Kidney (tissue), 14 donors: ENCODE measurements around the gene HYDIN. TPM values are rescaled to one million over a fixed set of nuclear protein-coding genes. Genes with fewer than 3 reads are reported as not detected.
"Not testable (repeated sequence)": the region's sequence is repeated elsewhere in the genome, so short reads cannot be mapped to it uniquely, and the experiment has no call there.

Experiments
- DNase-seq, 5 donors: peaks; one replicate each; pipeline ENCODE4 v3.0.0-alpha.2; 2013 to 2020
- FAIRE-seq: peaks from 2 replicates; lab custom pipeline; 2012; peaks lifted over from hg19 to GRCh38; lab: Jason Lieb, UNC
- H3K27ac ChIP-seq, 2 donors: one replicate each; pipeline ENCODE4 v1.7.0; 2013; ENCODE audit warnings: low read depth in 2 of 2, low read length in 2 of 2, inconsistent platforms in 1 of 2
- H3K27me3 ChIP-seq: one replicate; pipeline ENCODE4 v1.7.1; 2013; ENCODE audit warnings: low read length, inconsistent platforms; ENCODE audit not compliant: control insufficient read depth, insufficient read depth
- H3K36me3 ChIP-seq, 3 donors: one replicate each; pipeline versions ENCODE4 v1.7.0 to v1.7.1; 2013; ENCODE audit warnings: low read length in 3 of 3, control low read depth in 1 of 3, inconsistent platforms in 1 of 3; ENCODE audit not compliant: insufficient read depth in 3 of 3, control insufficient read depth in 2 of 3
- H3K4me1 ChIP-seq, 3 donors: one replicate each; pipeline versions ENCODE4 v1.7.0 to v1.7.1; 2013; ENCODE audit warnings: low read length in 3 of 3, inconsistent platforms in 1 of 3, low read depth in 1 of 3; ENCODE audit not compliant: control insufficient read depth in 2 of 3, insufficient read depth in 2 of 3
- H3K4me3 ChIP-seq, 3 donors: one replicate each; pipeline versions ENCODE4 v1.7.0 to v1.8.1; 2013; ENCODE audit warnings: low read length in 3 of 3, control low read depth in 1 of 3, inconsistent platforms in 1 of 3
- H3K9ac ChIP-seq, 3 donors: one replicate each; pipeline versions ENCODE4 v1.7.0 to v1.7.1; 2013; ENCODE audit warnings: low read length in 3 of 3, control low read depth in 1 of 3, inconsistent platforms in 1 of 3
- H3K9me3 ChIP-seq, 3 donors: one replicate each; pipeline versions ENCODE4 v1.7.0 to v1.7.1; 2013; ENCODE audit warnings: low read length in 3 of 3, control low read depth in 1 of 3, inconsistent platforms in 1 of 3; ENCODE audit not compliant: control insufficient read depth in 2 of 3, insufficient read depth in 1 of 3
- CTCF ChIP-seq: IDR thresholded peaks from 3 replicates; pipeline ENCODE4 v1.5.1; 2012; ENCODE audit warnings: mild to moderate bottlenecking, moderate library complexity, borderline replicate concordance; ENCODE audit not compliant: insufficient read depth; ENCODE audit errors: extremely low read depth
- intact Hi-C: fragments of 100-400 bp; cut with DNase I; formaldehyde crosslinking; loops from one replicate; pipeline ENCODE4 v1.11.1; 2022
- polyA plus RNA-seq: library from polyadenylated mRNA; stranded (reverse); fragments of 350-450 nt; fragmentation: Illumina TruSeq; extraction: RNeasy Lipid Tissue Mini Kit (QIAGEN cat#74804); gene quantifications from one replicate; pipeline ENCODE4 v1.2.3, GENCODE V29; 2014; ENCODE audit warnings: low read depth, low replicate concordance; ENCODE audit not compliant: insufficient read depth
- total RNA-seq: library from RNA; stranded (reverse); fragmentation: NEBNext Ultra II Directional; extraction: Animal tissue kit (Norgen Biotek cat#: 25700); gene quantifications from one replicate; pipeline ENCODE4 v1.2.1, GENCODE V29; 2021
- donor health status: control.
- donor health status: control.
- donor health status: control.
- donor health status: control.
- donor health status: control.
- donor health status: DM: yes; HTN: yes; CAD: no.
- donor health status: Normal renal cell carcinoma (clear cell type).

Gene HYDIN
- total and polyA plus RNA-seq, 2 donors from 2014 or later = 1.8 to 21.0 TPM

DNA sequence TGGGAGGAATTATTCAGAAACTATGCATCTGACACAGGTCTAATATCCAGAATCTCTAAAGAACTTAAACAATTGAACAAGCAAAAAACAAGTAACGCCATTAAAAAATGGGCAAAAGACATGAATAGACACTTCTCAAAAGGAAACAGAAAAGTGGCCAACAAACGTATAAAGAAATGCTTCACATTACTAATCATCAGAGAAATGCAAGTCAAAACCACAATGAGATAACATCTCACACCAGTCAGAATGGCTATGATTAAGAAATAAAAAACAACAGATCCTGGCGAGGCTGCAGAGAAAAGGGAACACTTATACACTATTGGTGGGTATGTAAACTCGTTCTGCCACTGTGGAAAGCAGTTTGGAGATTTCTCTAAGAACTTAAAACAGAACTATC lies 379.2 kb downstream of the HYDIN start:
- DNase-seq, H3K9ac ChIP-seq, H3K4me3 ChIP-seq, FAIRE-seq, H3K36me3 ChIP-seq, H3K4me1 ChIP-seq, H3K27ac ChIP-seq, H3K9me3 ChIP-seq, intact Hi-C loops, H3K27me3 ChIP-seq: not testable (repeated sequence)

DNA sequence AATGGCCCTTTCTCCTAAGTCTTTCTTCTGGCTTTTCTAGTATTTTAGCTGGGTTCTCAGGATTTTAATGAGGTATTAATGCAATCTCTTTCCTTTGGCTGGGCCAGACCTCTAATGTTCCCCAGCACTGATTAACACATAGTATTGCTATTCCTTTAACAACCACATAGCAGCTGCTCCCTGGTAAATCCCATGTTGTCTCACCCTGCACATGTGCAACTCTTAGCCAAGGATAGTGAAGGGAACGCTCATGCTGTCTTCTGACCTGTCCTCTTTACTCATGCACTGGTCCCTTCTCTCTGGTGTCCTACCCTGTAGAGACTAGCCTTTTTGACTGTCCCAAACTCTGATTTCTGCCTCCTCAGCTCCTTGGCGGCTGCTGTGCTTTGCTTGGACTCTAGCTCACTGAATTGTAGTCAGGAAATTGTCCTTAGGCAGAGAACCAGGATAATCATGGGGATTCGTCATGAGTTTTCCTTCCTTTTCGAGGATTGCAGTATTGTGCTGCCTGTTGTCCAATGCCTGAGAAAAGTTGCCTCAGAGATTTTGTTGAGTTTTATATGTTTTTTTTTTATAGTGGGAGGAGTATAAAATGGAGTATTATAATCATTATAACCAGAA lies 406.9 kb downstream of the HYDIN start:
- FAIRE-seq, H3K9me3 ChIP-seq, H3K4me1 ChIP-seq, H3K27ac ChIP-seq, H3K4me3 ChIP-seq, intact Hi-C loops, H3K27me3 ChIP-seq, H3K36me3 ChIP-seq, DNase-seq, H3K9ac ChIP-seq: not testable (repeated sequence)

GRCh38 chr16:70822734-70823133 lies 407.8 kb downstream of the HYDIN start:
- H3K4me1 ChIP-seq, H3K9ac ChIP-seq, H3K9me3 ChIP-seq, H3K36me3 ChIP-seq, intact Hi-C loops, DNase-seq, H3K27me3 ChIP-seq, H3K27ac ChIP-seq, H3K4me3 ChIP-seq, FAIRE-seq: not testable (repeated sequence)

DNA sequence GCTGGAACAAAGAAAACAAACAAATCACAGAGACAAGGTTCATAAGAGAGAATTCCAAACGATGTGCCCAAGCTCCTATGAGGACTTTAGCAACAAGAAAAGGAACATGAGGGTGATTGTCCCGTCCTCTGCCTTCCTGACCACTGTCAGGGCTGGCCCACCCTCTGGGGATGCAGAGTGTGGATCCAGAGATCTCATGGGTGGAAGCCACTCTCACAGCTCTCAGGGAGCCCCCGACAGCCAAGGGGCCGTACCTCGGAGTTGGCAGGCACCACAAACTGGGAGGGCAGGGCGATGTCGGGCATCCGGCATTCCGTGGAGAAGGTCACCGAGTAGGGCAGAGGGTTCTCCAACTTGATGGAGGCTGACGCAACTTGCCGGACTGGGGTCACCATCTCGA lies 412.4 kb downstream of the HYDIN start:
- H3K27me3 ChIP-seq, H3K9me3 ChIP-seq, H3K36me3 ChIP-seq, DNase-seq, FAIRE-seq, H3K27ac ChIP-seq, intact Hi-C loops, H3K9ac ChIP-seq, H3K4me3 ChIP-seq, H3K4me1 ChIP-seq: not testable (repeated sequence)

DNA sequence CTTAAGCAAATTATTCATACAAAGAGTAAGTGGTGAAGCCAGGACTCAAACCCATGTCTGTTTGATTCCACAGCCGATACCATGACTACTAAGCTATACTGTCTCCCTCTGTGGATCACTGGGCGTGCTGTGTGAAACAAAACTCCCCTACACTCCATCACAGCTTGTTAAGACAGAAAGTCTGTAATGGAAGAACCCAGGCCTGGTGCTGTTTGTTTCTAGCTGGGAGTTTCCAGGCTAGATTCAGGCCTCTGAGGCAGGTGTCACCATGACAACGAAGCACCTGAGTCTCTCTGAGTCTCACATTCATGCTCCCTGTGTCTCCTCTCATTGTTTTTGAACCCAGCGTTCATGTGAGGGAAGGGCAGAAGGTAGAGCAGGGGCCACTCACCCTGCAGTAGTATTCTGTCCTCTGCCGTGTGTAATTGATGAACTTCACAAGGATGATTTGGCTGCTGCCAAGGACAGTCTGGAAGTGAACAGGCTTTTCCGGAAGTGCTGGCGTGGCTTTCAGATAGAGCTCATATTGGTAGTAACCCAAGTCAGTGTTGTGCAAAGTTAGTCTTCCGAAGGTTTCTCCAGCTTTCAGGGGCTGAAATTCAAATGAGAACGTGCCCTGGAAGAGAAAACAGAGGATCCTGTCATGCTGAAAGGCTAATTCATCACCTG lies 421.0 kb downstream of the HYDIN start:
- FAIRE-seq = no peak
- Histone ChIP-seq H3K9me3 (no peaks in the 10 kb centered on the region), H3K36me3 (no peaks in the 10 kb centered on the region), H3K27ac (no peak overlapping the region), H3K4me1 (no peaks in the 10 kb centered on the region), H3K4me3 (no peak overlapping the region), H3K9ac (no peak overlapping the region), H3K27me3 (no peaks in the 10 kb centered on the region)
- intact Hi-C loops = no loop called here
- peak in 1 of 5 donors; percentile 29 for DNase-seq
- no peak for TF ChIP-seq CTCF
